IMR-90 (cell line): ENCODE measurements around the gene SP140. TPM values are rescaled to one million over a fixed set of nuclear protein-coding genes. Genes with fewer than 3 reads are reported as not detected.

Experiments used
- ATAC-seq: fragments of 200-7000 bp; cut with Tn5 transposase; 2 replicates; pipeline ENCODE4 v1.9.1; 2020; ENCODE audit warnings: low read depth, mild to moderate bottlenecking, moderate library complexity
- BruUV-seq: library from RNA; stranded (reverse); fragments of 400-500 nt; replicated peaks from 2 replicates; lab custom pipeline; 2021; lab: Mats Ljungman, UMichigan
- CTCF ChIA-PET: fragments of 300-600 bp; formaldehyde crosslinking; extraction: SDS; loops from one replicate; lab custom pipeline; 2021; ENCODE audit warnings: antibody characterized with exemption; lab: Yijun Ruan, JAX
- POLR2A ChIA-PET: fragments of 300-600 bp; sonication (Branson Sonifier 250); formaldehyde crosslinking; loops from one replicate; lab custom pipeline; 2022; ENCODE audit warnings: antibody characterized with exemption; ENCODE audit not compliant: unreplicated experiment; lab: Charles Lee
- DNase-seq: peaks from one replicate; pipeline ENCODE4 v3.0.0; 2013
- H2AFZ ChIP-seq: replicated peaks from 2 replicates; pipeline ENCODE3; 2013; ENCODE audit warnings: low read length, mild to moderate bottlenecking; ENCODE audit not compliant: poor library complexity
- H2AK5ac ChIP-seq: 2 replicates; pipeline ENCODE4 v1.6.1; 2013; ENCODE audit warnings: low read depth, low read length, inconsistent platforms
- H2AK9ac ChIP-seq: replicated peaks from 2 replicates; pipeline ENCODE3; 2013; ENCODE audit warnings: mild to moderate bottlenecking, low read depth, low read length, moderate library complexity; ENCODE audit not compliant: poor library complexity
- H2BK120ac ChIP-seq: 2 replicates; pipeline ENCODE4 v1.6.1; 2013; ENCODE audit warnings: low read depth, low read length, inconsistent platforms
- H2BK15ac ChIP-seq: 3 replicates; pipeline ENCODE4 v1.6.1; 2013; ENCODE audit warnings: low read depth, low read length, inconsistent platforms
- H2BK20ac ChIP-seq: 2 replicates; pipeline ENCODE4 v1.6.1; 2013; ENCODE audit warnings: low read depth, mild to moderate bottlenecking, inconsistent platforms, low read length, moderate library complexity
- H2BK5ac ChIP-seq: 2 replicates; pipeline ENCODE4 v1.6.1; 2013; ENCODE audit warnings: mild to moderate bottlenecking, low read depth, low read length, inconsistent platforms; ENCODE audit not compliant: poor library complexity, severe bottlenecking
- H3K14ac ChIP-seq: replicated peaks from 2 replicates; pipeline ENCODE4 v1.6.1; 2013; ENCODE audit warnings: low read depth, low read length, inconsistent platforms
- H3K18ac ChIP-seq: 2 replicates; pipeline ENCODE4 v1.6.1; 2013; ENCODE audit warnings: low read depth, low read length, control low read depth
- H3K23ac ChIP-seq: 2 replicates; pipeline ENCODE4 v1.6.1; 2013; ENCODE audit warnings: low read depth, low read length, inconsistent platforms
- H3K27ac ChIP-seq: 2 replicates; pipeline ENCODE4 v1.5.1; 2013; ENCODE audit warnings: mild to moderate bottlenecking, control low read depth, low read length; ENCODE audit not compliant: insufficient read depth
- H3K27me3 ChIP-seq: 2 replicates; pipeline ENCODE4 v1.6.1; 2013; ENCODE audit warnings: low read length; ENCODE audit not compliant: control insufficient read depth, insufficient read depth
- H3K36me3 ChIP-seq: 2 replicates; pipeline ENCODE4 v1.6.1; 2013; ENCODE audit warnings: low read length, mixed read lengths; ENCODE audit not compliant: control insufficient read depth, insufficient read depth
- H3K4ac ChIP-seq: 2 replicates; pipeline ENCODE4 v1.6.1; 2013; ENCODE audit warnings: low read depth, low read length, inconsistent platforms
- H3K4me1 ChIP-seq: 2 replicates; pipeline ENCODE4 v1.6.1; 2013; ENCODE audit warnings: low read length, mixed read lengths; ENCODE audit not compliant: control insufficient read depth, insufficient read depth
- H3K4me2 ChIP-seq: 2 replicates; pipeline ENCODE4 v1.6.1; 2013; ENCODE audit warnings: low read depth, mild to moderate bottlenecking, control low read depth, low read length, moderate library complexity
- H3K4me3 ChIP-seq: 2 replicates; pipeline ENCODE4 v1.5.1; 2013; ENCODE audit warnings: low read depth, mild to moderate bottlenecking, control low read depth, low read length, moderate library complexity; ENCODE audit not compliant: insufficient read depth
- H3K56ac ChIP-seq: 2 replicates; pipeline ENCODE4 v1.6.1; 2013; ENCODE audit warnings: low read length, inconsistent platforms; ENCODE audit not compliant: insufficient read depth; ENCODE audit errors: extremely low read depth
- H3K79me1 ChIP-seq, 2 experiments: 2 replicates each; pipeline ENCODE4 v1.6.1; 2013; ENCODE audit warnings: low read length in 2 of 2, inconsistent platforms in 1 of 2, low read depth in 1 of 2
- H3K9ac ChIP-seq: 2 replicates; pipeline ENCODE4 v1.6.1; 2013; ENCODE audit warnings: low read depth, low read length, control low read depth
- H3K9me1 ChIP-seq: 2 replicates; pipeline ENCODE4 v1.6.1; 2013; ENCODE audit warnings: low read length, inconsistent platforms; ENCODE audit not compliant: insufficient read depth
- H3K9me3 ChIP-seq: 2 replicates; pipeline ENCODE4 v1.6.1; 2013; ENCODE audit warnings: low read length; ENCODE audit not compliant: control insufficient read depth, insufficient read depth
- H4K20me1 ChIP-seq: 2 replicates; pipeline ENCODE4 v1.6.1; 2013; ENCODE audit warnings: low read length, inconsistent platforms; ENCODE audit not compliant: insufficient read depth
- H4K5ac ChIP-seq: 2 replicates; pipeline ENCODE4 v1.6.1; 2013; ENCODE audit warnings: mild to moderate bottlenecking, low read depth, low read length, control low read depth
- H4K8ac ChIP-seq, 2 experiments: 2 replicates each; pipeline ENCODE4 v1.6.1; 2013; ENCODE audit warnings: low read depth in 2 of 2, low read length in 2 of 2, control low read depth in 1 of 2, inconsistent platforms in 1 of 2
- H4K91ac ChIP-seq: 2 replicates; pipeline ENCODE4 v1.6.1; 2013; ENCODE audit warnings: low read depth, low read length, inconsistent platforms; ENCODE audit not compliant: insufficient read depth
- BHLHE40 ChIP-seq: fragments of 150-350 bp; IDR thresholded peaks from 2 replicates; pipeline ENCODE4 v1.6.1; 2016; ENCODE audit warnings: mild to moderate bottlenecking, low read depth, low read length
- CEBPB ChIP-seq: IDR thresholded peaks from 2 replicates; pipeline ENCODE4 v1.6.1; 2012; ENCODE audit warnings: low read depth, low read length, improper control_type of control experiment
- CHD1 ChIP-seq: IDR thresholded peaks from 2 replicates; pipeline ENCODE4 v1.6.1; 2012; ENCODE audit warnings: low read depth, low read length, improper control_type of control experiment
- CTCF ChIP-seq: conservative IDR thresholded peaks from 2 replicates; pipeline ENCODE4 v1.5.1; 2012; ENCODE audit warnings: mild to moderate bottlenecking, low read depth, low read length, improper control_type of control experiment
- ELK1 ChIP-seq: fragments of 150-350 bp; IDR thresholded peaks from 2 replicates; pipeline ENCODE4 v1.6.1; 2016; ENCODE audit warnings: low read depth, mild to moderate bottlenecking, low read length, moderate library complexity, borderline replicate concordance
- FOS ChIP-seq: fragments of 150-350 bp; IDR thresholded peaks from 2 replicates; pipeline ENCODE4 v1.6.1; 2016; ENCODE audit warnings: low read depth, low read length
- MAFK ChIP-seq: IDR thresholded peaks from 2 replicates; pipeline ENCODE4 v1.6.1; 2012; ENCODE audit warnings: low read depth, low read length, improper control_type of control experiment
- MAZ ChIP-seq: IDR thresholded peaks from 2 replicates; pipeline ENCODE4 v1.6.1; 2012; ENCODE audit warnings: low read depth, mild to moderate bottlenecking, low read length, improper control_type of control experiment, moderate library complexity, borderline replicate concordance
- MXI1 ChIP-seq: IDR thresholded peaks from 2 replicates; pipeline ENCODE4 v1.6.1; 2012; ENCODE audit warnings: low read depth, mild to moderate bottlenecking, low read length, moderate library complexity, borderline replicate concordance
- NFE2L2 ChIP-seq: fragments of 150-350 bp; IDR thresholded peaks from 2 replicates; pipeline ENCODE4 v1.6.1; 2016; ENCODE audit warnings: low read depth, mild to moderate bottlenecking, low read length
- POLR2A ChIP-seq: IDR thresholded peaks from 2 replicates; pipeline ENCODE4 v1.6.1; 2012; ENCODE audit warnings: mild to moderate bottlenecking, low read depth, low read length
- RAD21 ChIP-seq: IDR thresholded peaks from 2 replicates; pipeline ENCODE4 v1.6.1; 2012; ENCODE audit warnings: low read length, improper control_type of control experiment
- RCOR1 ChIP-seq: IDR thresholded peaks from 2 replicates; pipeline ENCODE4 v1.6.1; 2012; ENCODE audit warnings: mild to moderate bottlenecking, low read length, improper control_type of control experiment; ENCODE audit not compliant: insufficient replicate concordance
- RFX5 ChIP-seq: IDR thresholded peaks from 2 replicates; pipeline ENCODE4 v1.8.0; 2012; ENCODE audit warnings: low read depth, mild to moderate bottlenecking, low read length, moderate library complexity
- SMC3 ChIP-seq: fragments of 150-350 bp; IDR thresholded peaks from 2 replicates; pipeline ENCODE4 v1.6.1; 2016; ENCODE audit warnings: low read depth, mild to moderate bottlenecking, antibody characterized with exemption, low read length, moderate library complexity
- USF2 ChIP-seq: fragments of 150-350 bp; IDR thresholded peaks from 2 replicates; pipeline ENCODE4 v1.6.1; 2017; ENCODE audit warnings: mild to moderate bottlenecking, antibody characterized with exemption, low read length, low read depth
- dilution Hi-C: fragments of 300-500 bp; cut with HindIII; formaldehyde crosslinking; loops from one replicate; pipeline ENCODE4 v1.14.3; 2018; ENCODE audit warnings: low sequenced_read_pairs; ENCODE audit not compliant: unreplicated experiment
- in situ Hi-C: fragments of 300-500 bp; cut with MboI; formaldehyde crosslinking; loops from 3 replicates; pipeline ENCODE4 v1.14.3; 2019; ENCODE audit warnings: low sequenced_read_pairs, inconsistent platforms, mixed read lengths
- intact Hi-C: fragments of 100-400 bp; cut with micrococcal nuclease; formaldehyde crosslinking; loops from 2 replicates; pipeline ENCODE4 v1.10.0; 2022
- polyA plus RNA-seq, 3 experiments: library from polyadenylated mRNA; depleted of rRNA; stranded (reverse); fragments of >200 nt; gene quantifications; 2 replicates each; pipeline ENCODE4 v1.2.3, GENCODE V29; 2012; ENCODE audit warnings: low replicate concordance in 1 of 3
- total RNA-seq: library from RNA; depleted of rRNA; stranded (reverse); fragments of >200 nt; gene quantifications from 2 replicates; pipeline ENCODE4 v1.2.3, GENCODE V29; 2012

Gene SP140
- total and polyA plus RNA-seq, 2 of the 4 experiments (the other 2 are of a cell fraction): 1.4 TPM

GRCh38 chr2:230224458-230224857 lies 1.1 kb upstream of the SP140 start:
- Histone ChIP-seq H2BK5ac (no peak overlapping the region), H3K9ac (no peak overlapping the region), H3K27ac (no peak overlapping the region), H2BK15ac (no peak overlapping the region), H4K8ac (no peak overlapping the region), H2AK9ac (no peak overlapping the region), H3K56ac (no peak overlapping the region), H4K5ac (no peak overlapping the region), H3K4ac (no peak overlapping the region), H3K14ac (no peak overlapping the region), H3K27me3 (no peaks in the 10 kb centered on the region), H3K4me1 (no peaks in the 10 kb centered on the region), H2AFZ (no peak overlapping the region), H3K9me3 (no peaks in the 10 kb centered on the region), H3K4me2 (no peak overlapping the region), H4K20me1 (no peaks in the 10 kb centered on the region), H4K91ac (no peak overlapping the region), H2BK20ac (no peak overlapping the region), H3K79me1 (0 out of 4 replicates have a peak, but pooled peaks cover 0 to 3% of the 10 kb centered on the region in 2 experiments), H3K36me3 (no peaks in the 10 kb centered on the region), H3K4me3 (no peak overlapping the region), H3K9me1 (no peaks in the 10 kb centered on the region), H3K18ac (no peak overlapping the region), H3K23ac (no peak overlapping the region), H2BK120ac (no peak overlapping the region), H2AK5ac (no peak overlapping the region)
- ChIA-PET CTCF (no interaction called here), POLR2A (no interaction called here)
- dilution Hi-C loops: no loop called here
- in situ Hi-C loops: loop anchor here (25.0 kb wide), 1 partner anchor 588 kb away; no protein-coding TSS in a partner anchor
- TF ChIP-seq SMC3: no peak
- no peak for TF ChIP-seq CEBPB
- TF ChIP-seq RAD21: no peak
- no peak for TF ChIP-seq ELK1
- TF ChIP-seq RFX5: no peak
- TF ChIP-seq CHD1: no peak
- no peak for TF ChIP-seq MAFK
- no peak for TF ChIP-seq CTCF
- TF ChIP-seq MXI1: no peak
- TF ChIP-seq USF2: no peak
- TF ChIP-seq MAZ: no peak
- no peak for TF ChIP-seq POLR2A
- TF ChIP-seq FOS: no peak
- TF ChIP-seq RCOR1: no peak
- no peak for TF ChIP-seq NFE2L2
- no peak for TF ChIP-seq BHLHE40
- no peak for ATAC-seq
- BruUV-seq: no TSS peak
- no peak for DNase-seq
- intact Hi-C loops: no loop called here
